Heart right ventricle (tissue), 16 donors: ENCODE measurements around the gene RPA3. TPM values are rescaled to one million over a fixed set of nuclear protein-coding genes. Genes with fewer than 3 reads are reported as not detected.
A peak's percentile ranks its signal among the peaks of the same experiment; 100 is the strongest.

Source experiments
- ATAC-seq, 8 donors: fragments of 200-7000 bp; cut with Tn5 transposase; one replicate each; pipeline ENCODE4 v1.9.1; 2020; ENCODE audit warnings: mild to moderate bottlenecking in 8 of 8, moderate library complexity in 8 of 8, moderate number of reproducible peaks in 1 of 8
- DNase-seq, 2 donors: peaks; one replicate each; pipeline ENCODE4 v3.0.0-alpha.2; 2020
- H3K27ac ChIP-seq, 10 donors: fragments of 200-600 bp; sonication (generic) in 2 of 10; one replicate each; pipeline versions ENCODE4 v1.5.0 to v1.8.0; 2020 to 2022; ENCODE audit warnings: mild to moderate bottlenecking in 3 of 10
- H3K27me3 ChIP-seq, 7 donors: fragments of 200-600 bp; one replicate each; pipeline ENCODE4 v1.8.0; 2021 to 2022; ENCODE audit warnings: mild to moderate bottlenecking in 2 of 7
- H3K36me3 ChIP-seq, 9 donors: fragments of 200-600 bp; sonication (generic) in 1 of 9; one replicate each; pipeline versions ENCODE4 v1.5.0 to v1.8.0; 2020 to 2022; ENCODE audit warnings: mild to moderate bottlenecking in 2 of 9
- H3K4me1 ChIP-seq, 9 donors: fragments of 200-600 bp; sonication (generic) in 1 of 9; one replicate each; pipeline versions ENCODE4 v1.5.0 to v1.8.0; 2020 to 2022; ENCODE audit warnings: mild to moderate bottlenecking in 4 of 9
- H3K4me3 ChIP-seq, 10 donors: fragments of 200-600 bp; sonication (generic) in 2 of 10; one replicate each; pipeline versions ENCODE4 v1.5.0 to v1.8.0; 2020 to 2022; ENCODE audit warnings: mild to moderate bottlenecking in 7 of 10, moderate library complexity in 2 of 10
- H3K9me3 ChIP-seq, 11 donors: fragments of 200-600 bp in 10 of 11; sonication (generic) in 2 of 11; one replicate each; pipeline versions ENCODE4 v1.5.0 to v1.8.0; 2013 to 2022; ENCODE audit warnings: mild to moderate bottlenecking in 2 of 11, control low read depth in 1 of 11, moderate library complexity in 1 of 11
- WGBS, 2 donors: extraction: QIAGEN DNeasy Blood & Tissue Kit; methylation state at CpG; one replicate each; pipeline ENCODE4 v1.1.7; 2013; ENCODE audit warnings: inconsistent platforms in 1 of 2; 5-methylcytosine and 5-hydroxymethylcytosine counted together
- intact Hi-C, 10 donors: fragments of 100-400 bp; cut with DNase I; formaldehyde crosslinking; loops; one replicate each; pipeline versions ENCODE4 v1.11.1 to v1.14.2; 2022
- polyA plus RNA-seq, 2 donors: library from polyadenylated mRNA; stranded (reverse); fragments of 200-250 nt; gene quantifications; one replicate each; pipeline ENCODE4 v1.2.3, GENCODE V29; 2013
- total RNA-seq, 10 donors: library from RNA; stranded (reverse); fragmentation: NEBNext Ultra II Directional in 3 of 10; extraction: Animal tissue kit (Norgen Biotek cat#: 25700) in 3 of 10; gene quantifications; one replicate each; pipeline versions ENCODE4 v1.2.1 to v1.2.4, GENCODE V29; 2021 to 2023
- TF ChIP-seq, protein P1 (sequence below), 9 donors: fragments of 200-600 bp; sonication (generic) in 2 of 9; IDR thresholded peaks; one replicate each; pipeline versions ENCODE4 v1.5.0 to v1.8.0; 2021 to 2022; ENCODE audit warnings: antibody characterized with exemption in 9 of 9, mild to moderate bottlenecking in 5 of 9, moderate library complexity in 1 of 9
- donor health status: Arrhythmogenic right ventricular cardiomyopathy.
- donor health status: ischemic (EF 13 %, LVEDD 7.1; RV severe dilation, severe dysfunction).
- donor health status: healthy with polysubstance abuse.
- donor health status: DM: no; HTN: yes; CAD: no.
- donor health status: DM: no; HTN: no; CAD: no.
- donor health status: ischemic (EF 25% LVEDD 6.9; RV normal size, moderate dysfunction).
- donor health status: ischemic (EF 25% LVEDD 5.7; RV mildly dilated, moderate dysfunction).
- donor health status: healthy.
- donor health status: DM: yes; HTN: yes; CAD: no.
- donor health status: Ischemic cardiomyopathy.
- donor health status: ischemic (EF 35%, LVEDD 5.7; RV mildly dilated, moderate dysfunction).
- donor health status: nonischemic (EF 11% LVEDD 7.7; RV severe dilation, severe dysfunction).
- donor health status: DM: yes; HTN: yes; CAD: no.
- donor health status: PGD.
- donor health status: ischemic (EF 29% LVEDD 5.4; RV normal size, mild dysfunction).
- donor health status: nonischemic (EF 23%, LVEDD 6.1; RV moderate dilation, normal function).

RPA3 gene
- total and polyA plus RNA-seq, 12 donors, result 15.9 to 25.9 (median 22.1) TPM

DNA sequence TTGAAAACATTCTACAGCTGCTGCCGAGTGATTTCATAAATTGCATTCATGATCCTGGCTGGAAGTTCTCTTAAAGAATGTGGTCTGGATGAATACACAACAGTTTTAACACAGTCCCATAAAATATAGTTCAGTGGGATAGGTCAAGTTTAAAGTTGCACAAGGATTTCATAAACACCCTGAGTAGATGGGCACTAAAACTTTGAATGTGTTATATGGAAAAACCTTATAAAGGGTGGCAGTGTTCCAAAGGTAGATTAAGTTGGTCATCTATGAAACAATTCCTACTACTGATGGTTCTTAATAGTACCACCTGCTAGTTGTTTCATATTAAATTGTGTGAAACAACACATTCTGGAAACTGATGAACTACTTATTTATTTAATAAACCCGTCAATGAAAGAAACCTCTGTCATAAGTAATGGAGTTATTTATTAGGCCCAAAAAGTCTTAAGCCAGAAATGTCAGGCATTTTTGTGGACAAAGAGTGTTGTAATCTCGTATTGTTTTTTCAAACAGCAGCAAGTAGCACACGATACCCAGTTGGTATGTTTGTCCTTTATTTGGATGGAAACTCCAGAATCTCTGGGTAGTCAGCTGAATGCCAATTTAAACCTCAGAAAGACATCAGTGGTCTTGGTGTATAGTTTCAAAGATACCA is 14.3 kb upstream of the RPA3 start:
- Histone ChIP-seq H3K27me3 (no peaks in the 10 kb centered on the region), H3K27ac (peak overlapping the region in 4 of 10 donors; percentile 2 to 37 (median 20)), H3K4me1 (peaks cover 0 to 38% (median 16%) of the 10 kb centered on the region in 9 donors), H3K9me3 (no peaks in the 10 kb centered on the region), H3K4me3 (no peak overlapping the region), H3K36me3 (no peaks in the 10 kb centered on the region)
- intact Hi-C loops, result no loop called here
- 64 to 77% methylated on average over 4 of the region's 4 CpGs for WGBS, 2 donors
- peak in 1 of 8 donors; percentile 17 for ATAC-seq
- TF ChIP-seq, protein P1, sequence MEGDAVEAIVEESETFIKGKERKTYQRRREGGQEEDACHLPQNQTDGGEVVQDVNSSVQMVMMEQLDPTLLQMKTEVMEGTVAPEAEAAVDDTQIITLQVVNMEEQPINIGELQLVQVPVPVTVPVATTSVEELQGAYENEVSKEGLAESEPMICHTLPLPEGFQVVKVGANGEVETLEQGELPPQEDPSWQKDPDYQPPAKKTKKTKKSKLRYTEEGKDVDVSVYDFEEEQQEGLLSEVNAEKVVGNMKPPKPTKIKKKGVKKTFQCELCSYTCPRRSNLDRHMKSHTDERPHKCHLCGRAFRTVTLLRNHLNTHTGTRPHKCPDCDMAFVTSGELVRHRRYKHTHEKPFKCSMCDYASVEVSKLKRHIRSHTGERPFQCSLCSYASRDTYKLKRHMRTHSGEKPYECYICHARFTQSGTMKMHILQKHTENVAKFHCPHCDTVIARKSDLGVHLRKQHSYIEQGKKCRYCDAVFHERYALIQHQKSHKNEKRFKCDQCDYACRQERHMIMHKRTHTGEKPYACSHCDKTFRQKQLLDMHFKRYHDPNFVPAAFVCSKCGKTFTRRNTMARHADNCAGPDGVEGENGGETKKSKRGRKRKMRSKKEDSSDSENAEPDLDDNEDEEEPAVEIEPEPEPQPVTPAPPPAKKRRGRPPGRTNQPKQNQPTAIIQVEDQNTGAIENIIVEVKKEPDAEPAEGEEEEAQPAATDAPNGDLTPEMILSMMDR (IDR thresholded peaks at IDR 0.05), result no peak
- no peak for DNase-seq

- Histone ChIP-seq H3K9me3 (peaks cover 0 to 5% (median 0%) of the 10 kb centered on the region in 11 donors), H3K36me3 (no peaks in the 10 kb centered on the region), H3K27me3 (no peaks in the 10 kb centered on the region), H3K27ac (peak overlapping the region in 6 of 10 donors; percentile 2 to 56 (median 20)), H3K4me1 (peaks cover 0 to 38% (median 16%) of the 10 kb centered on the region in 9 donors), H3K4me3 (no peak overlapping the region)
- TF ChIP-seq, protein P1 (IDR thresholded peaks at IDR 0.05), result no peak
- DNase-seq, result no peak
- intact Hi-C loops, result no loop called here
- peak in 4 of 8 donors; percentile 60 to 83 (median 70) for ATAC-seq
Observed at GRCh38 chr7:7731732-7732131, 13.3 kb upstream of the RPA3 start.

DNA sequence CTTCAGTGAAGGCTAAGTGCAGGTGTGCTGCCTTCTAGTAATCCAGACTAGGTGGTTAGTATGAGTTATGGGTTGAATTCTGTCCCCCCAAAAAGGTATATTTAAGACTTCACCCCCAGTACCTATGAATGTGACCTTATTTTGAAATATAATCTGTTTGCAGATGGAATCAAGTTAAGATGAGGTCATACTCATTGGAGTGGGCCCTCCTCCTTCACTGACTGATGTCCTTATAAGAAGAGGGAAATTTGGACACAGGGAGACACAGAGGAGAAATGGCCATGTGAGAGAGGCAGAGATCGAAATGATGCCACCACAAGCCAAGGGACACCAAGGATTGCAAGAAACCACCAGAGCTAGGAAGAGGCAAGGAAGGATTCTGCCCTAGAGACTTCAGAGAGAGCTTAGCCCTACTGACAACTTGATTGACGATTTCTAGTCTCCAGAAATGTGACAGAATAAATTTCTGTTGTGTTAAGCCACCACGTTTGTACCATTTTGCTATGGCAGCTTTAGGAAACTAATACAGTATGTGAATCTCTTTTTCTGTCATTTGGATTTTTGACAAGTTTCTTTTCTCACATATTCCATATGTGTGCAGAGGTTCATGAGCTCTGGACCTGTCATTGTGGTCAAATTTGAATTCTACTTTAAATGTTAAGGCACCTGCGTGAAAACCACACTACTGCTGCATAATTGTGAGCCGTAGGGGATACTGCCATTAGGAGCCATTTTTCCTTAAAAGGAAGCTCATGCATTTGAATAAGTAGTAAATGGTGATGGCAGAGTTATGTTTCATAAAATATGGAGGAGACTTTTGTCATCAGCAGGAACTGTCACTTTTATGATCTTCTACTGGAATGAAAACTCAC is 2.6 kb upstream of the RPA3 start:
- no peaks in the 10 kb centered on the region for H3K9me3 ChIP-seq
- DNase-seq, result no peak
- no peak overlapping the region for H3K4me3 ChIP-seq
- WGBS, 2 donors, result 96 to 97% methylated on average over 5 of the region's 5 CpGs
- no peak overlapping the region for H3K27ac ChIP-seq
- H3K36me3 ChIP-seq, result no peaks in the 10 kb centered on the region
- intact Hi-C loops, result no loop called here
- ATAC-seq, result no peak
- H3K27me3 ChIP-seq, result no peaks in the 10 kb centered on the region
- TF ChIP-seq, protein P1 (IDR thresholded peaks at IDR 0.05), result no peak
- peaks cover 0 to 42% (median 16%) of the 10 kb centered on the region in 9 donors for H3K4me1 ChIP-seq

GRCh38 chr7:7720193-7720592 is 1.8 kb upstream of the RPA3 start:
- ATAC-seq (no peak), DNase-seq (no peak)
- H3K27me3 ChIP-seq, result no peaks in the 10 kb centered on the region
- TF ChIP-seq, protein P1 (IDR thresholded peaks at IDR 0.05), result no peak
- 78 to 85% methylated on average over 1 of the region's 1 CpG for WGBS, 2 donors
- peaks cover 0 to 34% (median 16%) of the 10 kb centered on the region in 9 donors for H3K4me1 ChIP-seq
- no peak overlapping the region for H3K4me3 ChIP-seq
- no peaks in the 10 kb centered on the region for H3K9me3 ChIP-seq
- H3K27ac ChIP-seq, result no peak overlapping the region
- intact Hi-C loops, result no loop called here
- no peaks in the 10 kb centered on the region for H3K36me3 ChIP-seq
